CD8-positive, alpha-beta memory T cell (primary cell): ENCODE measurements around the gene FMNL2. TPM values are rescaled to one million over a fixed set of nuclear protein-coding genes. Genes with fewer than 3 reads are reported as not detected.

Experiments used
- CTCF ChIA-PET: fragments of 350-600 bp; sonication (Branson Sonifier 250); formaldehyde crosslinking; loops from one replicate; lab custom pipeline; 2021; ENCODE audit warnings: antibody characterized with exemption; lab: Charles Lee
- POLR2A ChIA-PET: fragments of 350-600 bp; sonication (Branson Sonifier 250); formaldehyde crosslinking; loops from one replicate; lab custom pipeline; 2021; ENCODE audit warnings: antibody characterized with exemption; lab: Charles Lee
- DNase-seq, 5 donors: peaks; one replicate each; pipeline versions ENCODE4 v3.0.0 to v3.0.0-alpha.2; 2020 to 2022; ENCODE audit warnings: mixed read lengths in 1 of 5
- H3K27ac ChIP-seq: one replicate; pipeline ENCODE4 v1.7.0; 2013; ENCODE audit warnings: low read depth, mild to moderate bottlenecking, low read length, moderate library complexity
- H3K27me3 ChIP-seq: 2 replicates; pipeline ENCODE4 v1.7.0; 2013; ENCODE audit warnings: low read length, mild to moderate bottlenecking; ENCODE audit not compliant: insufficient read depth, poor library complexity, severe bottlenecking
- H3K36me3 ChIP-seq: 2 replicates; pipeline ENCODE4 v1.7.0; 2013; ENCODE audit warnings: mild to moderate bottlenecking, low read length, moderate library complexity; ENCODE audit not compliant: insufficient read depth
- H3K4me1 ChIP-seq: 2 replicates; pipeline ENCODE4 v1.7.0; 2013; ENCODE audit warnings: mild to moderate bottlenecking, low read length, moderate library complexity; ENCODE audit not compliant: insufficient read depth
- H3K4me3 ChIP-seq: 2 replicates; pipeline ENCODE4 v1.7.0; 2013; ENCODE audit warnings: mild to moderate bottlenecking, low read length
- H3K9me3 ChIP-seq: 2 replicates; pipeline ENCODE4 v1.7.0; 2013; ENCODE audit warnings: mild to moderate bottlenecking, low read length
- H3K27ac Mint-ChIP-seq, 8 donors: one replicate each; pipeline ENCODE4 v1.8.0; 2020 to 2021; ENCODE audit warnings: mixed read lengths in 8 of 8, mild to moderate bottlenecking in 6 of 8, inconsistent platforms in 3 of 8, moderate library complexity in 3 of 8
- H3K27me3 Mint-ChIP-seq, 2 donors: one replicate each; pipeline ENCODE4 v1.8.0; 2020 to 2021; ENCODE audit warnings: mixed read lengths in 2 of 2, mild to moderate bottlenecking in 1 of 2, moderate library complexity in 1 of 2
- H3K36me3 Mint-ChIP-seq, 3 donors: one replicate each; pipeline ENCODE4 v1.8.0; 2020 to 2021; ENCODE audit warnings: mixed read lengths in 3 of 3, inconsistent platforms in 1 of 3, mild to moderate bottlenecking in 1 of 3
- H3K4me1 Mint-ChIP-seq, 3 donors: one replicate each; pipeline ENCODE4 v1.8.0; 2020 to 2021; ENCODE audit warnings: mixed read lengths in 3 of 3, inconsistent platforms in 1 of 3, mild to moderate bottlenecking in 1 of 3
- H3K4me3 Mint-ChIP-seq, 7 donors: one replicate each; pipeline ENCODE4 v1.8.0; 2020 to 2021; ENCODE audit warnings: mixed read lengths in 7 of 7, mild to moderate bottlenecking in 6 of 7, moderate library complexity in 4 of 7, inconsistent platforms in 2 of 7
- H3K9me3 Mint-ChIP-seq, 5 donors: one replicate each; pipeline ENCODE4 v1.8.0; 2020 to 2022; ENCODE audit warnings: mixed read lengths in 5 of 5, mild to moderate bottlenecking in 3 of 5, moderate library complexity in 2 of 5, inconsistent platforms in 1 of 5
- polyA plus RNA-seq: library from polyadenylated mRNA; unstranded; fragments of 300-500 nt; fragmentation: Illumina TruSeq; gene quantifications from one replicate; pipeline ENCODE4 v1.2.3, GENCODE V29; 2021
- total RNA-seq, 2 experiments: library from RNA; stranded (reverse); gene quantifications; one replicate each; pipeline ENCODE4 v1.2.3, GENCODE V29; 2021

FMNL2 gene
- total and polyA plus RNA-seq, 3 experiments from 2014 or later, result 0.05 to 0.59 (median 0.58) TPM

GRCh38 chr2:152393377-152393776, 58.4 kb downstream of the FMNL2 start:
- Histone ChIP-seq H3K9me3 (no peaks in the 10 kb centered on the region), H3K27me3 (no peaks in the 10 kb centered on the region), H3K4me3 (no peak overlapping the region), H3K4me1 (no peaks in the 10 kb centered on the region), H3K27ac (no peak overlapping the region), H3K36me3 (no peaks in the 10 kb centered on the region)
- Mint-ChIP-seq H3K4me1 (no peaks in the 10 kb centered on the region), H3K36me3 (no peaks in the 10 kb centered on the region), H3K27me3 (peaks cover 6 to 16% of the 10 kb centered on the region in 2 donors), H3K9me3 (peaks cover 0 to 3% (median 0%) of the 10 kb centered on the region in 5 donors), H3K4me3 (no peak overlapping the region), H3K27ac (no peak overlapping the region)
- ChIA-PET POLR2A (no interaction called here), CTCF (interaction anchor here (1.7 kb wide), 1 partner anchor 10 kb away, joined by 3 read pairs; no protein-coding TSS in a partner anchor)
- DNase-seq, result no peak

- no peaks in the 10 kb centered on the region for H3K36me3 Mint-ChIP-seq
- H3K27me3 ChIP-seq, result no peaks in the 10 kb centered on the region
- H3K9me3 ChIP-seq, result no peaks in the 10 kb centered on the region
- ChIA-PET CTCF (interaction anchor here (1.7 kb wide), 1 partner anchor 11 kb away, joined by 3 read pairs; no protein-coding TSS in a partner anchor), POLR2A (no interaction called here)
- H3K27ac ChIP-seq, result no peak overlapping the region
- DNase-seq, result no peak
- no peak overlapping the region for H3K4me3 Mint-ChIP-seq
- no peaks in the 10 kb centered on the region for H3K36me3 ChIP-seq
- H3K4me1 ChIP-seq, result no peaks in the 10 kb centered on the region
- H3K27ac Mint-ChIP-seq, result no peak overlapping the region
- H3K4me1 Mint-ChIP-seq, result no peaks in the 10 kb centered on the region
- H3K4me3 ChIP-seq, result no peak overlapping the region
- H3K9me3 Mint-ChIP-seq, result peaks cover 0 to 2% (median 0%) of the 10 kb centered on the region in 5 donors
- H3K27me3 Mint-ChIP-seq, result peaks cover 7 to 25% of the 10 kb centered on the region in 2 donors
These were observed 59.4 kb downstream of the FMNL2 start for GRCh38 chr2:152394326-152394725.

GRCh38 chr2:152395103-152395502, 60.1 kb downstream of the FMNL2 start:
- H3K9me3 Mint-ChIP-seq, result peaks cover 0 to 2% (median 0%) of the 10 kb centered on the region in 5 donors

GRCh38 chr2:152395572-152395971, 60.6 kb downstream of the FMNL2 start:
- Histone ChIP-seq H3K4me1 (no peaks in the 10 kb centered on the region), H3K36me3 (no peaks in the 10 kb centered on the region), H3K27me3 (no peaks in the 10 kb centered on the region), H3K27ac (no peak overlapping the region), H3K9me3 (no peaks in the 10 kb centered on the region), H3K4me3 (no peak overlapping the region)
- POLR2A ChIA-PET, result no interaction called here
- H3K9me3 Mint-ChIP-seq, result peaks cover 0 to 2% (median 0%) of the 10 kb centered on the region in 5 donors
- H3K4me3 Mint-ChIP-seq, result no peak overlapping the region
- peaks cover 9 to 30% of the 10 kb centered on the region in 2 donors for H3K27me3 Mint-ChIP-seq
- no peak for DNase-seq
- no peak overlapping the region for H3K27ac Mint-ChIP-seq
- no peaks in the 10 kb centered on the region for H3K36me3 Mint-ChIP-seq
- no peaks in the 10 kb centered on the region for H3K4me1 Mint-ChIP-seq
- CTCF ChIA-PET, result no interaction called here

More at GRCh38 chr2:152395103-152395502, 60.1 kb downstream of the FMNL2 start:
- peaks cover 9 to 30% of the 10 kb centered on the region in 2 donors for H3K27me3 Mint-ChIP-seq
- Histone ChIP-seq H3K36me3 (no peaks in the 10 kb centered on the region), H3K4me1 (no peaks in the 10 kb centered on the region), H3K27me3 (no peaks in the 10 kb centered on the region), H3K9me3 (no peaks in the 10 kb centered on the region), H3K27ac (no peak overlapping the region), H3K4me3 (no peak overlapping the region)
- no peaks in the 10 kb centered on the region for H3K36me3 Mint-ChIP-seq
- no peaks in the 10 kb centered on the region for H3K4me1 Mint-ChIP-seq
- ChIA-PET CTCF (no interaction called here), POLR2A (no interaction called here)
- H3K27ac Mint-ChIP-seq, result no peak overlapping the region
- H3K4me3 Mint-ChIP-seq, result no peak overlapping the region
- DNase-seq, result no peak

GRCh38 chr2:152396051-152396511, 61.1 kb downstream of the FMNL2 start:
- peaks cover 0 to 2% (median 0%) of the 10 kb centered on the region in 5 donors for H3K9me3 Mint-ChIP-seq
- POLR2A ChIA-PET, result no interaction called here
- no peak overlapping the region for H3K4me3 Mint-ChIP-seq
- CTCF ChIA-PET, result interaction anchor here (0.9 kb wide), 1 partner anchor 10 kb away, joined by 4 read pairs; no protein-coding TSS in a partner anchor
- Histone ChIP-seq H3K27me3 (no peaks in the 10 kb centered on the region), H3K9me3 (no peaks in the 10 kb centered on the region), H3K36me3 (no peaks in the 10 kb centered on the region), H3K27ac (no peak overlapping the region), H3K4me1 (no peaks in the 10 kb centered on the region), H3K4me3 (no peak overlapping the region)
- no peaks in the 10 kb centered on the region for H3K36me3 Mint-ChIP-seq
- peaks cover 9 to 30% of the 10 kb centered on the region in 2 donors for H3K27me3 Mint-ChIP-seq
- no peak overlapping the region for H3K27ac Mint-ChIP-seq
- no peak for DNase-seq
- no peaks in the 10 kb centered on the region for H3K4me1 Mint-ChIP-seq

- no peaks in the 10 kb centered on the region for H3K9me3 ChIP-seq
- H3K9me3 Mint-ChIP-seq, result peaks cover 0 to 2% (median 0%) of the 10 kb centered on the region in 5 donors
- H3K4me1 Mint-ChIP-seq, result no peaks in the 10 kb centered on the region
- no peak for DNase-seq
- H3K4me3 ChIP-seq, result no peak overlapping the region
- no peaks in the 10 kb centered on the region for H3K27me3 ChIP-seq
- POLR2A ChIA-PET, result no interaction called here
- no peaks in the 10 kb centered on the region for H3K36me3 Mint-ChIP-seq
- no peaks in the 10 kb centered on the region for H3K4me1 ChIP-seq
- no peak overlapping the region for H3K27ac Mint-ChIP-seq
- no peak overlapping the region for H3K27ac ChIP-seq
- no peak overlapping the region for H3K4me3 Mint-ChIP-seq
- CTCF ChIA-PET, result interaction anchor here (0.9 kb wide), 1 partner anchor 11 kb away, joined by 4 read pairs; no protein-coding TSS in a partner anchor
- H3K27me3 Mint-ChIP-seq, result peaks cover 9 to 26% of the 10 kb centered on the region in 2 donors
- no peaks in the 10 kb centered on the region for H3K36me3 ChIP-seq
These were observed 61.8 kb downstream of the FMNL2 start for GRCh38 chr2:152396763-152397162.

GRCh38 chr2:152399003-152399402, 64.0 kb downstream of the FMNL2 start:
- H3K27ac Mint-ChIP-seq, result no peak overlapping the region
- H3K9me3 Mint-ChIP-seq, result no peaks in the 10 kb centered on the region
- H3K36me3 ChIP-seq, result no peaks in the 10 kb centered on the region
- ChIA-PET POLR2A (no interaction called here), CTCF (no interaction called here)
- H3K27ac ChIP-seq, result no peak overlapping the region
- H3K36me3 Mint-ChIP-seq, result no peaks in the 10 kb centered on the region
- H3K4me1 Mint-ChIP-seq, result no peaks in the 10 kb centered on the region
- H3K27me3 Mint-ChIP-seq, result peaks cover 9 to 33% of the 10 kb centered on the region in 2 donors
- no peaks in the 10 kb centered on the region for H3K4me1 ChIP-seq
- no peaks in the 10 kb centered on the region for H3K9me3 ChIP-seq
- H3K27me3 ChIP-seq, result no peaks in the 10 kb centered on the region
- no peak overlapping the region for H3K4me3 Mint-ChIP-seq
- no peak overlapping the region for H3K4me3 ChIP-seq
- DNase-seq, result no peak

- H3K36me3 Mint-ChIP-seq, result no peaks in the 10 kb centered on the region
- peaks cover 9 to 35% of the 10 kb centered on the region in 2 donors for H3K27me3 Mint-ChIP-seq
These were observed 65.7 kb downstream of the FMNL2 start for GRCh38 chr2:152400607-152401214.

More at GRCh38 chr2:152400607-152401214, 65.7 kb downstream of the FMNL2 start:
- no peaks in the 10 kb centered on the region for H3K4me1 ChIP-seq
- H3K27ac Mint-ChIP-seq, result no peak overlapping the region
- H3K4me3 ChIP-seq, result no peak overlapping the region
- no peaks in the 10 kb centered on the region for H3K9me3 Mint-ChIP-seq
- no peaks in the 10 kb centered on the region for H3K4me1 Mint-ChIP-seq
- ChIA-PET CTCF (no interaction called here), POLR2A (no interaction called here)
- H3K27ac ChIP-seq, result no peak overlapping the region
- no peaks in the 10 kb centered on the region for H3K9me3 ChIP-seq
- DNase-seq, result no peak
- no peaks in the 10 kb centered on the region for H3K27me3 ChIP-seq
- no peak overlapping the region for H3K4me3 Mint-ChIP-seq
- H3K36me3 ChIP-seq, result no peaks in the 10 kb centered on the region
